HepG2 (cell line): ENCODE measurements around the gene STEAP3. TPM values are rescaled to one million over a fixed set of nuclear protein-coding genes. Genes with fewer than 3 reads are reported as not detected.

Experiments
- ATAC-seq: fragments of 200-7000 bp; cut with Tn5 transposase; 3 replicates; pipeline ENCODE4 v1.9.1; 2020; ENCODE audit warnings: mild to moderate bottlenecking, moderate library complexity
- BruUV-seq: library from RNA; stranded (reverse); fragments of 400-500 nt; replicated peaks from 2 replicates; lab custom pipeline; 2021; lab: Mats Ljungman, UMichigan
- CTCF ChIA-PET: fragments of 300-600 bp; formaldehyde crosslinking; extraction: SDS; loops from one replicate; lab custom pipeline; 2021; ENCODE audit warnings: low total read pairs, inconsistent platforms, low intra/inter-chr PET ratio; lab: Yijun Ruan, JAX
- POLR2A ChIA-PET: fragments of 350-600 bp; sonication (Branson Sonifier 250); formaldehyde crosslinking; loops from one replicate; lab custom pipeline; 2020; ENCODE audit warnings: antibody characterized with exemption, inconsistent platforms; lab: Yijun Ruan, JAX
- DNase-seq: peaks from one replicate; pipeline ENCODE4 v3.0.0-alpha.2; 2015; ENCODE audit warnings: low spot score
- FAIRE-seq: peaks from 3 replicates; lab custom pipeline; 2011; peaks lifted over from hg19 to GRCh38; lab: Jason Lieb, UNC
- H2AFZ ChIP-seq: one replicate; pipeline ENCODE4 v1.6.1; 2011; ENCODE audit warnings: low read length, inconsistent platforms
- H3K27ac ChIP-seq: fragments of 300-600 bp; 3 replicates; pipeline ENCODE4 v1.8.0; 2011; ENCODE audit warnings: mixed run types, mild to moderate bottlenecking, mixed read lengths, low read length, inconsistent platforms; ENCODE audit not compliant: insufficient read depth; ENCODE audit errors: extremely low read length
- H3K27me3 ChIP-seq, 2 experiments: fragments of 200-600 bp in 1 of 2; 2 replicates in 1 of 2; 3 replicates in 1 of 2; pipeline versions ENCODE4 v1.6.0 to v1.8.0; 2011; ENCODE audit warnings: low read length in 2 of 2, mild to moderate bottlenecking in 2 of 2, moderate library complexity in 2 of 2, inconsistent platforms in 1 of 2; ENCODE audit not compliant: insufficient read depth in 2 of 2, control insufficient read depth in 1 of 2
- H3K36me3 ChIP-seq, 2 experiments: fragments of 200-600 bp in 1 of 2; replicated peaks in 1 of 2; 2 replicates in 1 of 2; 3 replicates in 1 of 2; pipeline versions ENCODE4 v1.5.1 to v1.8.0; 2011; ENCODE audit warnings: low read length in 2 of 2, inconsistent platforms in 1 of 2; ENCODE audit not compliant: insufficient read depth in 2 of 2, control insufficient read depth in 1 of 2
- H3K4me1 ChIP-seq: 2 replicates; pipeline ENCODE4 v1.5.1; 2012; ENCODE audit warnings: low read length, inconsistent platforms; ENCODE audit not compliant: insufficient read depth
- H3K4me2 ChIP-seq: 2 replicates; pipeline ENCODE4 v1.6.0; 2011; ENCODE audit warnings: low read depth, low read length, inconsistent platforms
- H3K4me3 ChIP-seq, 3 experiments: fragments of 200-600 bp in 1 of 3; sonication (generic), shearing (Covaris generic) in 1 of 3; replicated peaks in 1 of 3; 2 replicates each; pipeline ENCODE4 v1.5.1; 2011 to 2016; ENCODE audit warnings: low read length in 3 of 3, inconsistent platforms in 2 of 3, low read depth in 2 of 3, mild to moderate bottlenecking in 2 of 3, control low read depth in 1 of 3, mixed read lengths in 1 of 3; ENCODE audit not compliant: insufficient read depth in 1 of 3
- H3K79me2 ChIP-seq: one replicate; pipeline ENCODE4 v1.6.1; 2011; ENCODE audit warnings: low read length, inconsistent platforms; ENCODE audit not compliant: insufficient read depth
- H3K9ac ChIP-seq: 2 replicates; pipeline ENCODE4 v1.6.0; 2011; ENCODE audit warnings: mild to moderate bottlenecking, low read depth, low read length, inconsistent platforms; ENCODE audit not compliant: insufficient read depth
- H3K9me3 ChIP-seq: 2 replicates; pipeline ENCODE4 v1.5.1; 2012; ENCODE audit warnings: mild to moderate bottlenecking, low read length
- H4K20me1 ChIP-seq: 2 replicates; pipeline ENCODE4 v1.6.0; 2011; ENCODE audit warnings: inconsistent platforms, mild to moderate bottlenecking, low read length, moderate library complexity; ENCODE audit not compliant: insufficient read depth
- ASH2L ChIP-seq: fragments of 300-600, 200-600 bp; sonication (generic); IDR thresholded peaks from 2 replicates; pipeline ENCODE4 v1.7.0; 2017; ENCODE audit warnings: low read depth, mild to moderate bottlenecking, moderate library complexity, mixed read lengths, low read length; ENCODE audit not compliant: insufficient read length
- CEBPB ChIP-seq: IDR thresholded peaks from 2 replicates; pipeline ENCODE4 v1.6.1; 2011; ENCODE audit warnings: low read depth, low read length, improper control_type of control experiment, borderline replicate concordance
- GLMP ChIP-seq: sonication (generic); formaldehyde crosslinking; IDR thresholded peaks from 2 replicates; pipeline ENCODE4 v1.9.0; 2021; ENCODE audit warnings: missing genetic modification reagents, mild to moderate bottlenecking, borderline replicate concordance
- GMEB2 ChIP-seq: IDR thresholded peaks from 2 replicates; pipeline ENCODE4 v1.6.1; 2016; ENCODE audit warnings: missing biosample characterization, missing genetic modification reagents, low read depth
- HMG20A ChIP-seq: IDR thresholded peaks from 2 replicates; pipeline ENCODE4 v1.6.1; 2016; ENCODE audit warnings: borderline replicate concordance
- MAFK ChIP-seq, 2 experiments: IDR thresholded peaks in 1 of 2; conservative IDR thresholded peaks in 1 of 2; 2 replicates each; pipeline ENCODE4 v1.6.1; 2011; ENCODE audit warnings: improper control_type of control experiment in 2 of 2, low read length in 2 of 2
- MBD4 ChIP-seq: IDR thresholded peaks from 2 replicates; pipeline ENCODE4 v1.6.1; 2012; ENCODE audit warnings: low read length, inconsistent platforms, borderline replicate concordance
- MTF1 ChIP-seq: sonication (generic); formaldehyde crosslinking; IDR thresholded peaks from 2 replicates; pipeline ENCODE4 v1.5.0; 2020; ENCODE audit warnings: missing genetic modification reagents
- MYC ChIP-seq: sonication (generic); formaldehyde crosslinking; IDR thresholded peaks from 2 replicates; pipeline ENCODE4 v1.9.0; 2021; ENCODE audit warnings: missing genetic modification reagents, borderline replicate concordance
- MYPOP ChIP-seq: sonication (generic); formaldehyde crosslinking; IDR thresholded peaks from 2 replicates; pipeline ENCODE4 v1.8.1; 2023; ENCODE audit warnings: mild to moderate bottlenecking, moderate library complexity, missing genetic modification reagents
- RNF219 ChIP-seq: sonication (generic); formaldehyde crosslinking; IDR thresholded peaks from 2 replicates; pipeline ENCODE4 v1.5.0; 2020; ENCODE audit warnings: mild to moderate bottlenecking, missing genetic modification reagents
- SAFB2 ChIP-seq: sonication (generic); formaldehyde crosslinking; IDR thresholded peaks from 2 replicates; pipeline ENCODE4 v1.5.1; 2020; ENCODE audit warnings: missing genetic modification reagents, low read depth, mild to moderate bottlenecking, borderline replicate concordance
- TCF12 ChIP-seq, 2 experiments: fragments of 450-650 bp in 1 of 2; sonication (generic) in 1 of 2; formaldehyde crosslinking in 1 of 2; IDR thresholded peaks; 2 replicates each; pipeline versions ENCODE4 v1.6.1 to v1.8.0; 2017 to 2022; ENCODE audit warnings: antibody characterized with exemption in 1 of 2, mild to moderate bottlenecking in 1 of 2, missing genetic modification reagents in 1 of 2, moderate library complexity in 1 of 2
- TFE3 ChIP-seq: IDR thresholded peaks from 2 replicates; pipeline ENCODE4 v1.6.1; 2016
- ZBTB8A ChIP-seq: sonication (generic); formaldehyde crosslinking; IDR thresholded peaks from 2 replicates; pipeline ENCODE4 v1.4.0; 2020; ENCODE audit warnings: mild to moderate bottlenecking, low read depth, missing genetic modification reagents, borderline replicate concordance
- ZFP1 ChIP-seq: IDR thresholded peaks from 2 replicates; pipeline ENCODE4 v1.6.1; 2016
- ZNF816 ChIP-seq: sonication (generic); formaldehyde crosslinking; IDR thresholded peaks from 2 replicates; pipeline ENCODE4 v1.8.0; 2022; ENCODE audit warnings: missing genetic modification reagents, mild to moderate bottlenecking, borderline replicate concordance
- ZSCAN29 ChIP-seq: sonication (generic); formaldehyde crosslinking; conservative IDR thresholded peaks from 2 replicates; pipeline ENCODE4 v1.4.0; 2020; ENCODE audit warnings: mild to moderate bottlenecking, missing genetic modification reagents
- WGBS: methylation state at CpG from one replicate; pipeline ENCODE4 v1.1.6; 2017; ENCODE audit warnings: low lambda C conversion rate; 5-methylcytosine and 5-hydroxymethylcytosine counted together
- in situ Hi-C: cut with HindIII; loops from 2 replicates; pipeline ENCODE4 v1.10.0; 2017; ENCODE audit warnings: low pct_unique_long_range_greater_than_20kb; ENCODE audit not compliant: extremely low pct_ligation_motif_present
- intact Hi-C: fragments of 100-400 bp; cut with micrococcal nuclease; formaldehyde crosslinking; loops from one replicate; pipeline ENCODE4 v1.10.0; 2022; ENCODE audit not compliant: unreplicated experiment
- polyA plus RNA-seq, 8 experiments: library from polyadenylated mRNA; depleted of rRNA in 3 of 8; stranded (reverse) in 7 of 8; unstranded in 1 of 8; fragments of >200 nt; fragmentation: Illumina TruSeq in 4 of 8; extraction: Trizol in 4 of 8; gene quantifications; 2 replicates each; pipeline versions ENCODE4 v1.2.1 to v1.2.3, GENCODE V29; 2011 to 2016; ENCODE audit warnings: low read depth in 4 of 8, missing spikeins in 1 of 8, mixed read lengths in 1 of 8; ENCODE audit not compliant: insufficient read depth in 1 of 8
- total RNA-seq, 5 experiments: library from RNA; depleted of rRNA; stranded (reverse); fragments of >200 nt; fragmentation: Illumina TruSeq; extraction: Trizol; gene quantifications; 2 replicates each; pipeline ENCODE4 v1.2.3, GENCODE V29; 2016; ENCODE audit warnings: low read depth in 1 of 5

Gene STEAP3
- total and polyA plus RNA-seq, 2 of the 13 experiments (the other 11 are each of a cell fraction or from before 2014, with no cell fraction given), result 7.3 to 21.1 TPM

- H2AFZ ChIP-seq, result no peak overlapping the region
- H3K79me2 ChIP-seq, result no peaks in the 10 kb centered on the region
- DNase-seq, result no peak
- no peak for FAIRE-seq
- H3K9ac ChIP-seq, result no peak overlapping the region
- ATAC-seq, result peak; percentile 34
- H4K20me1 ChIP-seq, result no peaks in the 10 kb centered on the region
- no peak overlapping the region for H3K4me3 ChIP-seq
- 56% methylated on average over 6 of the region's 6 CpGs for WGBS
- intact Hi-C loops (no loop called here), in situ Hi-C loops (loop anchor here (10.0 kb wide), 1 partner anchor 265 kb away; no protein-coding TSS in a partner anchor)
- H3K27me3 ChIP-seq, result peaks cover 0 to 16% of the 10 kb centered on the region in 2 experiments; a peak in 3 of 5 replicates
- no peaks in the 10 kb centered on the region for H3K9me3 ChIP-seq
- no peak overlapping the region for H3K4me2 ChIP-seq
- no TSS peak for BruUV-seq
- CTCF ChIA-PET, result no interaction called here
- H3K4me1 ChIP-seq, result no peaks in the 10 kb centered on the region
- no peaks in the 10 kb centered on the region for H3K36me3 ChIP-seq
- POLR2A ChIA-PET, result no interaction called here
- no peak overlapping the region for H3K27ac ChIP-seq
- TF ChIP-seq HMG20A (CRISPR knock-in tag) (no peak), ASH2L (no peak), MTF1 (CRISPR knock-in tag) (no peak), ZNF816 (no peak), MYC (no peak), RNF219 (CRISPR knock-in tag) (no peak), MYPOP (CRISPR knock-in tag) (no peak), MAFK (conservative IDR thresholded peaks at IDR 0.05 in 1 of 2, IDR thresholded peaks at IDR 0.05 in 1 of 2; ENCODE audit: low read length in 2 of 2) (no peak), TCF12 (IDR thresholded peaks at IDR 0.05) (no peak), TCF12 (CRISPR knock-in tag; IDR thresholded peaks at IDR 0.05) (no peak), ZSCAN29 (CRISPR knock-in tag) (no peak), TFE3 (no peak), MBD4 (no peak), GMEB2 (CRISPR knock-in tag) (no peak), ZBTB8A (CRISPR knock-in tag) (no peak), ZFP1 (CRISPR knock-in tag) (no peak), GLMP (CRISPR knock-in tag) (no peak), SAFB2 (CRISPR knock-in tag) (no peak), CEBPB (no peak)
Measured at GRCh38 chr2:119279666-119280065, 56.0 kb downstream of the STEAP3 start.
